Bone marrow (tissue), 2 donors: ENCODE measurements around the gene CAPRIN2.

Experiments
- DNase-seq, 2 donors: peaks; one replicate each; lab custom pipeline; 2025; lab: John Stamatoyannopoulos, UW

Gene CAPRIN2

GRCh38 chr12:30700216-30700900 is 54.4 kb downstream of the CAPRIN2 start:
- no peak for DNase-seq

- DNase-seq, result no peak
Observed at GRCh38 chr12:30698346-30698745, 56.4 kb downstream of the CAPRIN2 start.

GRCh38 chr12:30696943-30697342 is 57.8 kb downstream of the CAPRIN2 start:
- no peak for DNase-seq

GRCh38 chr12:30696486-30696885 is 58.3 kb downstream of the CAPRIN2 start:
- DNase-seq, result no peak

- DNase-seq, result no peak
Observed at GRCh38 chr12:30696103-30696408, 58.7 kb downstream of the CAPRIN2 start.

GRCh38 chr12:30695199-30696102 is 59.3 kb downstream of the CAPRIN2 start, which contains the start of gene IPO8:
Gene IPO8, minus strand, starts transcription at chr12:30695869. Its CDS starts 222 bp downstream, at chr12:30695647.
- DNase-seq, result peak; percentile 60 to 82

- DNase-seq, result no peak
Observed at GRCh38 chr12:30694412-30695198, 60.1 kb downstream of the CAPRIN2 start.

GRCh38 chr12:30692470-30692869 is 62.3 kb downstream of the CAPRIN2 start:
- DNase-seq, result no peak

GRCh38 chr12:30691122-30691879 is 63.5 kb downstream of the CAPRIN2 start:
- no peak for DNase-seq

- no peak for DNase-seq
Observed at GRCh38 chr12:30687265-30687986, 67.3 kb downstream of the CAPRIN2 start.

- no peak for DNase-seq
Observed at GRCh38 chr12:30679241-30679640, 75.5 kb downstream of the CAPRIN2 start.

- no peak for DNase-seq
Observed at GRCh38 chr12:30678221-30678620, 76.5 kb downstream of the CAPRIN2 start.

- DNase-seq, result no peak
Observed at GRCh38 chr12:30661210-30661609, 93.5 kb downstream of the CAPRIN2 start.
